DMS153 treated with DMSO at 0.1 percent for 48 hours (cell line): ENCODE results near the gene SIGLEC9.
"Not testable (repeated sequence)": the region's sequence is repeated elsewhere in the genome, so short reads cannot be mapped to it uniquely, and the experiment has no call there.

Source experiments
- DNase-seq: peaks from one replicate; lab custom pipeline; 2025; ENCODE audit not compliant: unreplicated experiment; lab: John Stamatoyannopoulos, UW

Gene SIGLEC9

DNA sequence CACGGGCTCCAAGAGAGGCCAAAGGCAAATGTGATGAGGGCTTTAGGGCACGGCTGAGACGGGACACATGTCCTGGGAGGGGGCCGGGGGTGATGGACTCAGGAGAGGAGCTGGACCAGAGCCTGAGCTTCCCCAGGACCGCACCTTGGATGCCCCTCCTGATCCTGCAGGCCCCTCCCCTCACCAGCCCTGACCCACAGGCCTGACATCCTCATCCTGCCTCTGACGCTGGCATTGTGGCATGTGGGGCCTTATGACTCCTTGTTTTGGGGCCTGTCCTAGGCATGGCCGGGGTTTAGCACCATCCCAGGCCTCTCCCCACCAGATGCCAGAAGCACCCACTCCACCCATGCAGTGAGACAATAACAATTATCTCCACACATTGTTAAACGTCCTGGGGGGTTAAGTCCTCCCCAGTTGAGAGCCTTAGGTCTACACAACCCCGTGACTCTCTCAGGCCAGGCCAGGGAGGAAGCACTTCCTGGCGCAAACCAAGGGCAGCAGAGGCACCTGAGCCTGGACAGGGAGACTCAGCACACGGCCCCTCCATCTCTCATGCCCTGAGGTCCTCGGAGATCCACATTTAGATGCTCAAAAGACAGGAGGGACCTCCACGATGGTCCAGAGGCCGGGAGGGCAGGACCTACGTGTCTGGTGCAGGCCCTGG, 18.2 kb downstream of the SIGLEC9 start:
- DNase-seq, result not testable (repeated sequence)

DNA sequence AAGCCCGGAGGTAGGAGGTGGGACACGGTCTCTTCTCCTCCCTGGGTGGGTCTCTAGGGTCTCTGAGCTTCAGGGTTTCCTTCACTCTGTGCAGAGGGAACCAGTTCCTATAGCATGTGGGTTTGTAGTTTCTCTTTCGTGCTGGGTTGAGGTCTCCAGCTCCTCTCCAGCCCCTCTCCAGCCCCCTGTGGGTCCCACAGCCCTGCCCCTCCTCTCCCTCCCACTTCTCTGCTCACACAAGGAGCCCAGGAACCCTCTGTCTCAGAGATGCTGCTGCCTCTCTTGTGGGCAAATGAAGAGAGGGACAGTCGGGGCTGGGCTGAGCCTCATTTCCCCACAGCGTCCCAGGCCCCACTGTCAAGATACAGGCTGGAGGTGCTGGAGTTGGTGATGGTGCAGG, 18.8 kb downstream of the SIGLEC9 start:
- no peak for DNase-seq

DNA sequence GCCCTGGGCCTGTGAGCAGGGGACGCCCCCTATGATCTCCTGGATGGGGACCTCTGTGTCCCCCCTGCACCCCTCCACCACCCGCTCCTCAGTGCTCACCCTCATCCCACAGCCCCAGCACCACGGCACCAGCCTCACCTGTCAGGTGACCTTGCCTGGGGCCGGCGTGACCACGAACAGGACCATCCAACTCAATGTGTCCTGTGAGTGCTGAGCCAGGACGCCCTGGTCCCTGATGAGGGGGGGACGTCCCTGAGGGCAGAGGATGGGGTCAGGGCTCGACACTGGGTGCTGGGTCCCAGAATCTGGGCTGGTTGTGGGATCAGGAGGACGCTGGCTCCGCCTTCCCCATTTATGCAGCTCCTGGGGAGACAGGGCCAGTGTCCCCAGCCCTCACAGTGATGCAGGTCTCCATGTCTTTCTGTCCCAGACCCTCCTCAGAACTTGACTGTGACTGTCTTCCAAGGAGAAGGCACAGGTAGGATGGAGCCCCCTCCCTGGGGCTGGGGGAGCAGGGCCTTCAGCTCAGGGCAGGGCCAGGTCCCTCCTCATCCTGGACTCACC, 19.9 kb downstream of the SIGLEC9 start:
- no peak for DNase-seq

DNA sequence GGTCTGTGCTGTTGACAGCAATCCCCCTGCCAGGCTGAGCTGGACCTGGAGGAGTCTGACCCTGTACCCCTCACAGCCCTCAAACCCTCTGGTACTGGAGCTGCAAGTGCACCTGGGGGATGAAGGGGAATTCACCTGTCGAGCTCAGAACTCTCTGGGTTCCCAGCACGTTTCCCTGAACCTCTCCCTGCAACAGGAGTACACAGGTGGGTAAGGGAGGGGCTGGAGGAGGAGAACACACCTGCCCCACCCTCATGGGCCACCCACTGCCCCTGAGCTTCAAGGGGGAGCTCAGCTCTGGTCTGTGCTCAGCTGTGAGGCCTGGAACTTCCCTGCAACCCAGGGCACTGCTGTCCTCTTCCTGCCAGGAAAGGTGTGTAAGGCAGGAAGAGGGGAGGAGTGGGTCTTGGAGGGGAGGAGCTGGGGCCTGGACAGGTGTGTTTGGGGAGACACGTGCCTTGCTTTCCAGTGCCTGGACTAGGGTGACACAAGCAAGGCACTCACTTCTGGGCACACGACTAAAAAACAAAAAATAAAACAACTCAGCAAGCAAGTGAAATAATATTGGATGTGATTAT, 21.3 kb downstream of the SIGLEC9 start:
- DNase-seq, result no peak

DNA sequence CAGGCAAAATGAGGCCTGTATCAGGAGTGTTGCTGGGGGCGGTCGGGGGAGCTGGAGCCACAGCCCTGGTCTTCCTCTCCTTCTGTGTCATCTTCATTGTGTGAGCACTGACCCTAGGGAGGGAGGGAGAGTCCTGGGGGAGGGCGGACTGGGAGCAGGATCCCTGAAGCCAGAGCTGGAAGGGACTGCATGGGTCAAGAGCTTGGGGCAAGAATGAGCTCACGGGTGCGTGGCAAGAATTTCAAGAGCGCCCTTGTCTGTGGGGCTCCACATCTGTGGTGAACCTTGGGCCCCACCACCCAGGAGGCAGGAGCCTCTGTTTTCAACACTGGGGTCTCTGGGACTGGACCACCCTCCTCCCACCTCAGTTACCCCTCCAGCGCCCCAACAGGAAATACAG, 22.0 kb downstream of the SIGLEC9 start:
- DNase-seq, result no peak

DNA sequence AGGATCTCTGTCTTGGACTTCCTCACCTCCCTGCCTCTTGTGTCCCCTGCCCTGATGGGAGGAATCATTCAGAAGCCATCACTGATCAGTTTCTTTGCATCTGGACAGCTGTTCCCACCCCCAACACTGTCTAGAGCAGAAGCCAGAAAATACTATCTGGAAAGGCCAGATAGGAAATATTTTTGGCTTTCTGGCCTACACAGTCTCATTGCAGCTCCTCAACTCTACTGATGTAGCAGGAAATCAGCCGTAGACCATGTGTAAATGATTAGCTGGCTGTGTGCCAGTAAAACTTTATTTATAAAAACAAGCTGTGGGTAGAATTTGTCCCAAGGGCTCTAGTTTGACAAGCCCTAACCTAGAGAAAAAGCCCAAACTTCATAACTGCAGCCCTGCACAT, 23.0 kb downstream of the SIGLEC9 start:
- DNase-seq, result no peak

DNA sequence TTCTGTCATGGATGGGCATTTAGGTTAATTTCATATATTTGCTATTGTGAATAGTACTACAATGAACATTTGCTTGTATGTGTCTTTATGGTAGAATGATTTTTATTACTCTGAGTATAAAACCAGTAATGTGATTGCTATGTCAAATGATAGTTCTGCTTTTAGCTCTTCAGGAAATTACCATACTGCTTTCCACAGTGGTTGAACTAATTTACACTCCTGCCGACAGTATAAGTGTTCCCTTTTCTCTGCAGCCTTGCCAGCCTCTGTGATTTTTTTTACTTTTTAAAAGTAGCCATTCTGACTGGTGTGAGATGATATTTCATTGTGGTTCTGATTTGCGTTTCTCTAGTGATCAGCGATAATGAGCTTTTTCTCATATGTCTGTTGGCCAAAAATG, 23.9 kb downstream of the SIGLEC9 start:
- no peak for DNase-seq

DNA sequence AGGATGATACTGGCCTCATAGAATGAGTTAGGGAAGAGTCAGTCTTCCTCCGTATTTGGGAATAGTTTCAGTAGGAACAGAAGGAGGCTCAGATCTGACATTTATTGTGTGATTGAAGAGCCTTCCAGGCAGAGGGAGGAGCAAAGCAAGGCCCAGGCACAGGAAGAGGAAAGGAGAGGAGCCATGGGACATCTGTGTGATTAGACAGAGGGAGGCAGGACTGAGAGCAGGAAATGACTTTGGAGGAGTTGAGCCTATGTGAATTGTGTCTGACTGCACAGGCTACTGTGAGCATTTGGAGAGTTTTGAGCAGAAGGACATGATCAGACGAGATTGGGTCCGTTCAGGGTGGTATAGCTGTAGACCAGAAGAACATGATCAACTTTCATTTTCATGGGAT, 25.9 kb downstream of the SIGLEC9 start:
- DNase-seq, result no peak

DNA sequence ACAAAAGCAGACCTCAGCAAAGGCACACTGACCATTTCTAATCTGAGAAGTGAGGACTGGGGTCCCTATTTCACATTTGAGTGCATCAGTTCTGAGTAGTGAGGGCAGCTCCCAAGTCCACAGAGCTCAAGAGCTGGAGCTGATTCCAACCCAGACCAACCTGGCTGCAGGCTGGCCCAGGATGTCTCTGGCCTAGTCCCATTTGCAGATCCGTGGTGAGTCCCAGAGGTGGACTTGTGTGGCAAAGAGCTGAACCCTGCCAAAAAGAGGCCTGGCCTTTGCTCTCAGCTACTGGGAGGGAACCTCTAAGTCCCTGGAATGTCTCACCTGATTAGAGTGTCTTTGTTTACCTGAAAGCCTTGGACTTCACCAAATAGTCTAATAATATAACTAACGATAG, 32.0 kb downstream of the SIGLEC9 start:
- DNase-seq, result no peak

DNA sequence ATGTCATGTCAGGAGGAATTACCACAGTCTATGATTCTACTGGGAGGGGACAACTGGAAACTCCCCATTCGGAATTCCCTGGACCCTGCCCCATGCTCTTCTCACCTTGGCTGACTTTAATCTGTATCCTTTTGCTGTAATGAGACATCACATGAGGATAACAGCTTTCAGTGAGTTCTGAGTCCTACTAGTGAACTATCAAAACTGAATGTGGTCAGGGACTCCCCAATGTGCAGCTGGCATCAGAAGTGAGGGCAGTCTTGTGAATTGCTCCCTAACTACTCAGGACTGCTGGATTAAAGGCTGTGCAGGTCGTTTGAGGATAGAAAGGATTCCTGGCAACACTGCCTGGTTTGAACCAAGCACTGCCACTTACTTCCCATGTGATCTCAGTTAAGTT, 32.6 kb downstream of the SIGLEC9 start:
- DNase-seq, result no peak

DNA sequence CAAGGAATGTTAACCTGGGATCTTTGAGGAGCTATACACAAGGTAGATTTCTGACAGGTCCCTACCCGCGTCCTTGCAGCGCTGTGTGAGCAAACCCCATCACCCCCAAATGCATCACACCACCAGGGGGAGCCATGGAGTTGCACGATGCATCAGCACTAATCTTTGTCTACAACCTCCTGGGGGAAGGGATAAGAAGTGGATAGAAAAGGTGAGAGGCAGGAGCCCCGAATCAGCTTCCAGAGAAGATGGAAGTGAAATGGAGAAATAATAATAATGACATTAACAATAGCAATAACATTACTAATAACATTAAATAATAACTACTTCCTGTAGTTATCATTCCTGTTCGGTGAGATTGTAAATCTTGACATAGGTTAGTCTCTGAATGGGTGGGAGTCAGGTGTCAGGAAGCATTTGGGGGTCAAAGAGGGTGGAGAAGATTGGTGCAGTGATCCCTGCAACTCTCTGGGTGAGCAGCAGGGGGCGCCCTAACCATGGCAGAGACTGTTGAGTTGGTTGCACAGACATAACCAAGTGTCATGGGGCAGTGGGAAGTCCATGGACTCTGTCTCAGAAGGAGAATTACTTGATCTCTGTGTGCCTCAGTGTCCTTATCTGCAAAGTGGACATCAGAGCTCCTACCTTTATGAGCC, 33.9 kb downstream of the SIGLEC9 start:
- no peak for DNase-seq

DNA sequence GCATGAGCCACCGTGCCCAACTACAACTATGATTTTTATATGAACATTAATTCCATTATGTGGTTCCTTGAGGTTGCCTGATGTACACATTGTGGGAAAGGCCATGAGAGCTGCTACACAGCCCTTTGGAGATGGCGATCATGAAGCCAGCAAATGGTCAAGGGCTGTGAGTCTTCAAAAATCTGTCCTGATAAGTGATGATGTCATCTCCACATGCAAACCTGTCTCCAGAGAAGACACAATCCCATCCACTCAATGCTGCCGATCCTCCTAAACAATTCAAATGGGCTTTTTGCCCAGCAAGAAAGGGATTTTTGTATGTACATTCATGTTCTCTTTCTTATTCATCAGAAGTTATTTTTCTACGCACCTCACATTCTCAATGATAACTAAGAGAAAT, 35.0 kb downstream of the SIGLEC9 start:
- DNase-seq, result no peak

DNA sequence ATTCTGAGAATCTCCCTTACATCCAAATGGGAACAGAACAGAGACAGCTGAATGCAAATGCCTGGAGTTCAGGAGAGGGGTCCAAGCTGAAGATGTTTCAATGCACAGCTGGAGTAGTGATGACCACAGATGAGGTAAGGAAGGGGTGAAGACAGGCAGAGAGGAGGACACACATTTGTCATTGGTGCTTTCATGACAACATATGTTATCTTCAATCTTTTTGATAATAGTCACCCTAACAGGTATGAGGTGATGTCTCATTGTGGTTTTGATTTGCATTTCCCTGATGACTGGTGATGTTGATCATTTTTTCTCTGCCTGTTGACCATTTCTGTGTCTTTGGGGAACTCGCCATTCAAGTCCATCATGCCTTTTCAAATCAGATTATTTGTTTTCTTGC, 36.6 kb downstream of the SIGLEC9 start:
- DNase-seq, result no peak

DNA sequence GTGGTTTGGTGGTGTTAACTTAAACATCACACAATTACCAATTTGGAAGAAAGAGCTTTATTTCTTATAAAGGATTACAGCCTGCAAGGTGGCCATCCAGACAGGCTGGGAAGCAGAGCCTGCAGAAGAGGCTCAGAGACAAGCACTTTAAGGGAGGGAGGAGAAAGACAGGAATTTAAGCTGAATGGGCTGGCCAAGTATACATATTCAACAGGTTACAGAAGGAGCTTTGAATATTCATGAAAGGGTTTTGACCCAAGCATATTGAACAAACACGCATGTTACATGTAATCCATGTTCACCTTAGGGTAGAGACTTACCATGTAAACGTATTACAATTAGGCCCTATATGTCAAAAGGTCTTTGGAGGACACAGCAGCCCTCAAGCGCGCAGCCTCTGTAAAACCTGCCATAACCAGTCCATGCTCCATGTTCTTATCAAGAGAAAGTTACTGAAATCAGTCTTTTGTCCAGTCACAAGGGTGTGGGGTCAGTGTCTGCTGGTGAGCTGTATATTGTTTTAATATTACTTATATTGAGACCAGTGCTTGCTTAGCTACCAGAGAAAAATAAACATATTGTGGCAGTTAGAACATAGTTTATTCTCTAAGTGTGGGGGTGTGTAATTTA, 37.3 kb downstream of the SIGLEC9 start:
- no peak for DNase-seq

DNA sequence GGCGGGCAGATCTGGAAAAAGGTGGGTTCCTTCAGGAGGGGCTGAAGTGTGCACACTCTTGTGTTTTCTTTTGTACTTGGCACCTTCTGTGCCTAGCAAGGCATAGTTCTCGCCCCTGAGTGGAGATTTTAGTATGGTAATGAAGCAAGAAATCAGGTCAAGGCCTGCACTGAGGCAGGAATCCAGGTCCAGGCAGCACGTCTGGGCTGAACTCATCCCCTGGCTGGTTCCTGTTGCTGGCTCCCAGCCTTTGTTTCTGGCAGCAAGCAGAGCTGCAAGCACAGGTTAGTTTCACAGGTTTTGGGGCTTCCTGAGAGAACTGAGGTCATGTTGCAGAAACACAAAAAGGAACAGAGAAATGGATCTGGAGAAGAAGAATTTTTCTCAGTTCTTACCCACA, 38.6 kb downstream of the SIGLEC9 start:
- DNase-seq, result no peak

DNA sequence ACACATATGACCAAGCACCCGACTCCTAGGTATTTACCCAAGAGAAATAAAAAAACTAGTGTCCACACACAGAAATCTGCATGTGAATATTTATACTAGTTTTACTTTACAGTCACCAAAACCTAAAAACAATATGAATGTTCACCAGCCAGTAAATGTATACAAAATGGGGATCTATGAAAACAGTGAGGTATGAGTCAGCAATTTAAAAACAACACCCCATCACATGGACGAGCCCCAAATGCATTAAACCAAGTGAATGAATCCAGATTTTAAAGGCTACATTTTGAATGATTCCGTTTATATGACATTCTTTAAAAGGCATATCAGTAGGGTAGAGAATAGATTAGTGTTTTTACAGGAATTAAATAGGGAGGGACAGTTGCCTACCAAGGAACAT, 39.5 kb downstream of the SIGLEC9 start:
- DNase-seq, result no peak

DNA sequence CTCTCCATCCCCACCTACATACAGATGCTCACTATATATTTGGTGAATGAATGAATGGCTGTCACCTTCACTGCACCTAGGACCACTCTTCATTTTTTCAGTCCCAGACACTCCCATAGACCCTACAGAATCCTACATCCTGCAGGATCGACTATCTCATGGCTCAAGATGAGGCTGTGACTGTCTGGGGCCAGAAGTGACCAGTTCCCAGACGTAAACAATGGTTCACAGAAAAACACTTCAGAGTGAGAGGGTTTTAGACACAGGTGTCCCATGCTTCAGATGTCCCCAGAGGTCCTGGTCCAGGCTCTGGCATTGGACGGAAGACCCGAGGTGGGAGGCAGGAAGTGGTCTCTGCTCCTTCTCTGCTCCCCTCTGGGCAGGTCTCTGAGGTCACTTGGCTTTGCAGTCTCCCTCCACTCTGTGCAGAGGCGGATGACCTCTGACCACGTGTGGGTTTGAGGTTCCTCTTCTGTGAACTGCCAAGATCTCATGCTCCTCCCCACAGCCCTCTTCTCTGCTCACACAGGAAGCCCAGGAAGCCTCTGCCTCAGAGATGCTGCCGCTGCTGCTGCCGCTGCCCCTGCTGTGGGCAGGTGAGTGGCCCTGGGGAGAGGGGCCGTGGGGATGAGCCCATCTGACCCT, 42.3 kb downstream of the SIGLEC9 start:
- DNase-seq, result no peak

DNA sequence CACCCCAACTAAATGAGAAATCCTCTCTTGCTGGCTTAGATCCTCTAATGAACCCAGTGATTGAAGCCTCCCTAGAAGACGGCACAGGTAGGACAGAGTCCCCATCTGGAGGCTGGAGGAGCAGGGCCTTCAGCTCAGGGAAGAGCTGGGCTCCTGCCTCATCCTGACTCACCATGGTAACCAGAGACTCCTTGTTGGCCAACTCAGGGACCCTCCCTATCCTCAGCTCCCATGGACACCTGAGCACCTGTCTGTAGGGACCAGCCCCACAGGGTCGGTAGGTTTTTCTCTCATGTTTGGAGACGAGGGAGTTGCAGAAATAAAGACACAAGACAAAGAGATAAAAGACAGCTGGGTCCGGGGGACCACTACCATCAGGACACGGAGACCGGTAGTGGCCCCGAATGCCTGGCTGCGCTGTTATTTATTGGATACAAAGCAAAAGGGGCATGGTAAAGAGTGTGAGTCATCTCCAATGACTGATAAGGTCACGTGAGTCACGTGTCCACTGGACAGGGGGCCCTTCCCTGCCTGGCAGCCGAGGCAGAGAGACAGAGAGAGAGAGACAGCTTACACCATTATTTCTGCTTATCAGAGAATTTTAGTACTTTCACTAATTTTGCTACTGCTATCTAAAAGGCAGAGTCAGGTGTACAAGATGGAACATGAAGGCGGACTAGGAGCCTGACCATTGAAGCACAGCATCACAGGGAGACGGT, 44.0 kb downstream of the SIGLEC9 start:
- DNase-seq, result no peak

DNA sequence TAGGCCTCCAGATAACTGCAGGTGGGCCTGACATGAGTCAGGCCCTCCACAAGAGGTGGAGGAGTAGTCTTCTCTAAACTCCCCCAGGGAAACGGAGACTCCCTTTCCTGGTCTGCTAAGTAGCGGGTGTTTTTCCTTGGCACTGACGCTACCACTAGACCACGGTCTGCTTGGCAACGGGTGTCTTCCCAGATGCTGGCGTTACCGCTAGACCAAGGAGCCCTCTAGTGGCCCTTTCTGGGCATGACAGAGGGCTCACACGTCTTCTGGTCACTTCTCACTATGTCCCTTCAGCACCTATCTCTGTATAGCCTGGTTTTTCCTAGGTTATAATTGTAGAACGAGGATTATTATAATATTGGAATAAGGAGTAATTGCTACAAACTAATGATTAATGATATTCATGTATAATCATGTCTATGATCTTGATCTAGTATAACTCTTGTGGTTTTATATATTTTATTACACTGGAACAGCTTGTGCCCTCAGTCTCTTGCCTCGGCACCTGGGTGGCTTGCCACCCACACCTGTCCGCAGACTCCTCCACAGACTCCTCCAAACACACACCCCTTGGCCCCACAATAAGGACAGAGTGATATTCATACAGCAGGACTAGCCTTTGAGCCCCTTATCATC, 44.7 kb downstream of the SIGLEC9 start:
- not testable (repeated sequence) for DNase-seq

DNA sequence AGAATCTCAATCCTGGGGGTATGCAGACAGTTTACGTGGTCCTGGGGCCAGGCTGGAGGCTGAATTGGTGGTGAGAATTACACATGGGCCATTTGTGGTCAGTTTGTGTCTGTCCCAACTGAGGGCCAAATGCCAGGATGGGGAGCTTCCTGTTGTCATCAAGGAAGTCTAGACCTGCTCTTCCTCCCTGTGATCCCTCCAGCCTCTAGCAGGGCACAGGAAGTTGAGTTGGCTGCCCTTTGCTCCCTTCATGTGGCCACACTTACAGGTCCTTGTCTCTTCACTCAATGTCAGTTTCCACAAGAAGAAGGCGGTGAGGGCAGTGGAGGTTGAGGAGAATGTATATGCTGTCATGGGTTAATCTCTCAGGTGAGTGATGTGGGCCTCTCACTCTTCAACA, 47.5 kb downstream of the SIGLEC9 start:
- no peak for DNase-seq
